Adipose tissue (tissue), 3 donors: ENCODE measurements around the gene FKBP1B. TPM values are rescaled to one million over a fixed set of nuclear protein-coding genes. Genes with fewer than 3 reads are reported as not detected.
"Not testable (repeated sequence)": the region's sequence is repeated elsewhere in the genome, so short reads cannot be mapped to it uniquely, and the experiment has no call there.

Experiments
- H3K27ac ChIP-seq: one replicate; pipeline ENCODE4 v1.5.1; 2013; ENCODE audit warnings: low read depth, low read length
- WGBS, 3 donors: extraction: QIAGEN DNeasy Blood & Tissue Kit; methylation state at CpG; one replicate each; pipeline ENCODE4 v1.1.7; 2013; 5-methylcytosine and 5-hydroxymethylcytosine counted together
- polyA plus RNA-seq, 3 donors: library from polyadenylated mRNA; stranded (reverse); fragments of 200-250 nt; gene quantifications; one replicate each; pipeline ENCODE4 v1.2.3, GENCODE V29; 2013
- donor health status: healthy with polysubstance abuse.
- donor health status: Bipolar disorder and iron deficiency.
- donor health status: healthy.

The FKBP1B gene
- polyA plus RNA-seq = 1 to 10 TPM; 6.7 to 8.2 (median 7.9) TPM

DNA sequence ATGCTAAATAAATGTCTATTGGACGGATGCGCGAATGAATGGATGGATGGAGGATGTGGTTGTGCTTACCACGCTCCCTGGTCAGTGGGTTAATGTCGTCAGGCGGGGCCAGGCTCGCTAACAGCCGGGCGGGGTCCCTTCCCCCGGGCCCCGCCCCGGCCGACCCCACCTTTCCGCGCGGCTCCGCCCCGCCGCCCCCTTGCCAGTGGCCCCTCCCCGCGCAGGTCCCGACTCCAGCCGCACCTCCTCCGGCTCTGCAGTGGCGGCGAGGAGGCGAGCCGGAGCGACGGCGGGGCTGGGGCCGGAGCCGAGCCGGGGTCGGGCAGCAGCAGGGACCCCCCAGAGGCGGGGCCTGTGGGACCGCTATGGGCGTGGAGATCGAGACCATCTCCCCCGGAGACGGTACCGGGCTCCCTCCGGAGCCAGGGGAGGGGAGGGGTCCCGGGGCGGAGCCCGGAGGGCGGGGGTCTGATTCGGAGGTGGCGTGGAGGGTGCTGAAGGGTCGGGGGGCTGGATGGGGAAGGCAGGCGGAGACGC lies at the start of gene FKBP1B:
TSS of gene FKBP1B (plus strand) at position 257 of the 537 bp plus-strand sequence. CDS start at position 366, 109 bp downstream.
- WGBS, 3 donors = 0 to 1% (median 0%) methylated on average over 50 to 52 of the region's 52 CpGs
- H3K27ac ChIP-seq = no peak within 1 kb of the TSS

DNA sequence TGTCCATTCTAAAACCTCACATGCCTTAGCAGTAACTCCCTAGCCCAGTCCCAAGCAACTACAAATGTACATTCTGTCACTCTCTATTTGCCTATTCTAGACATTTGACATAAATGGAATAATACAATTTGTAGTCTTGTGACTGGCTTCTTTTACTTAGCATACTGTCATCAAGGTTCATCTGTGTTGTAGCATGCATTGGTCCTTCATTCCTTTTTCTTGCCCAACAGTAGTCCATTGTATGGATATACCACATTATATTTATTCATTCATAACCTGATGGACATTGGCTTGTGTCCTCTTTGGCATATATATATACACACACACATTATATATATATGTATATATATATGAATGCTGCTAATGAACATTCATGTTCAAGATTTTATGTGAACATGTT lies 41.8 kb upstream of the FKBP1B start:
- H3K27ac ChIP-seq = no peak overlapping the region

DNA sequence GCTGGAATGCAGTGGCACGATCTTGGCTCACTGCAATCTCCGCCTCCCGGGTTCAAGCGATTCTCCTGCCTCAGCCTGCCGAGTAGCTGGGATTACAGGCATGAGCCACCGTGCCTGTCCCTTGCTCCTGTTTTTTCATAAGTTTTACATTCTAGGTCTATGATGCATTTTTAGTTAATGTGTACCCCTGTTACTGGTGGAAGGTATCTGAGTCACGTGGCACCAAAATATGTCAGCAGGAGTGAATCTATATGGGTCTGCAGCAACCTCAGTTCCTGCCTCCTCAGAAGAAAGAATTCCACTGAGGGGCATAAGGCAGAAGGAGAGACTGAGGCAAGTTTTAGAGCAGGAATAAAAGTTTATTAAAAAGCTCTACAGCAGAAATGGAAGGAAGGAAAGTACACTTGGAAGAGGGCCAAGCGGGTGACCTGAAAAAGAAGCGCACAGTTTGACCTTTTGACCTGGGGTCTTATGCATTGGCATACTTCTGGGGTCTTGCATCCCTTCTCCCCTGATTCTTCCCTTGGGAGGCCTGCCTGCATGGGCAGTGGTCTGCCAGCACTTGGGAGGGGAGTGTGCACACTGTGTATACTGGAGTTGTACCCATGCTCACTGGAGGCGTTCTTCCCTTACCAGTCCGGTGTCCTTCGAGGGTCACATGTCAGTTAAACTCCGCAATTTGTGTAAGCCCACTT lies 40.7 kb upstream of the FKBP1B start:
- H3K27ac ChIP-seq = no peak overlapping the region
- WGBS, 3 donors = 74 to 87% (median 77%) methylated on average over 13 of the region's 13 CpGs

DNA sequence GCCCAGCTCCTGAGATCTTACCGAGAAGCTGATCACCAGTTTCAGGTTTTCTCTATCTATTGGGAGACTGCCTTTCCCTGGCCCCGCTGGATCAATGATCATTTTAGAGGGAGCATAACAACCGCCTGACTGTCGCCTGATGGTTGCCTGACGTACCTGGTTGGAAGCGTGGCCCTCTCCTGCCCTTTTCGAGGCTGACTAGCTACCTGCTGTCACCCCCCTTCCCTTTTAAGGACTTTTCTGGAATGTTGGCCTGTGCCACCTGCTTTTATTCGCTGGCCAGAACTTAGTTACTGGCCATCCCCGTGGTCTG lies 40.2 kb upstream of the FKBP1B start:
- H3K27ac ChIP-seq = no peak overlapping the region
- 48 to 75% (median 70%) methylated on average over 9 of the region's 9 CpGs for WGBS, 3 donors

DNA sequence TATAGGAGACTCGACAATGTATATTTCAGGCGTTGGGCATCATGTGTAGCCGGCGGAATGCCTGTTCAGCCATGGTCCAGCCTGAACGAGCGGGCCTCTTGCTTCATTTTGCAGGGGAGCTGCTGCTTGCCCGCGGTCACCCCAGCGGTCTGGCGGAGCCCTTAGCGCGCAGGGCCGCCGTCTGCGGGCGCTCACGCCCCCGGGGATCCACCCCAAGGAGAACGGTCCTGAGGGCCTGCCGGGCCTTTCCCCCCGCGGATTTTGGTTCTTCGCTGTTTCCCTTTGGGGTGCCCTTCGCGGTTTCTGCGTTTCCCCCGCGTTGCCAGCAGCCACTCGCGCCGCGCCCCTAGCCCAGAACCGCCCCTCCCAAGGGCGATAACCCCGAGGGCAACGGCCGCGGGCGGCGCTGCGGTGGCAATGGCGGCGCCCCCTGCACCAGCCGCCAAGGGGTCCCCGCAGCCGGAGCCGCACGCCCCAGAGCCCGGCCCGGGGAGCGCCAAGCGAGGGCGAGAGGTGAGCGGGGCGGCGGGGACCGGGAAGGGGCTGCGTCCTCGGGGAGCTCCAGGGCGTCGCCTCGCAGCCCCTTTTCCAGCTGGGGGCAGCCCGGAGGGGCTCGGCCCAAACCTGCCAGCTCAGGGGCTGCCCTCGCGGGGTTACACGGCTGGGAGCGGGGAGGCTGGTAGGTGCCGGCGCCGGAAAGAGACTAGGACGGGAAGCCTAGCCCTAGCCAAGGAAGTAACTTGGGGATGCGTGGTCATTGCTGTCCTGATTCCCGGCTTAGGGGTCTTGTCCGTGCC lies 39.7 kb upstream of the FKBP1B start, which contains the start of gene MFSD2B:
TSS of gene MFSD2B (plus strand) at position 406 of the 797 bp plus-strand sequence. CDS start at position 418, 12 bp downstream.
- no peak within 1 kb of the TSS for H3K27ac ChIP-seq
- 2 to 3% (median 3%) methylated on average over 72 to 75 of the region's 75 CpGs for WGBS, 3 donors

DNA sequence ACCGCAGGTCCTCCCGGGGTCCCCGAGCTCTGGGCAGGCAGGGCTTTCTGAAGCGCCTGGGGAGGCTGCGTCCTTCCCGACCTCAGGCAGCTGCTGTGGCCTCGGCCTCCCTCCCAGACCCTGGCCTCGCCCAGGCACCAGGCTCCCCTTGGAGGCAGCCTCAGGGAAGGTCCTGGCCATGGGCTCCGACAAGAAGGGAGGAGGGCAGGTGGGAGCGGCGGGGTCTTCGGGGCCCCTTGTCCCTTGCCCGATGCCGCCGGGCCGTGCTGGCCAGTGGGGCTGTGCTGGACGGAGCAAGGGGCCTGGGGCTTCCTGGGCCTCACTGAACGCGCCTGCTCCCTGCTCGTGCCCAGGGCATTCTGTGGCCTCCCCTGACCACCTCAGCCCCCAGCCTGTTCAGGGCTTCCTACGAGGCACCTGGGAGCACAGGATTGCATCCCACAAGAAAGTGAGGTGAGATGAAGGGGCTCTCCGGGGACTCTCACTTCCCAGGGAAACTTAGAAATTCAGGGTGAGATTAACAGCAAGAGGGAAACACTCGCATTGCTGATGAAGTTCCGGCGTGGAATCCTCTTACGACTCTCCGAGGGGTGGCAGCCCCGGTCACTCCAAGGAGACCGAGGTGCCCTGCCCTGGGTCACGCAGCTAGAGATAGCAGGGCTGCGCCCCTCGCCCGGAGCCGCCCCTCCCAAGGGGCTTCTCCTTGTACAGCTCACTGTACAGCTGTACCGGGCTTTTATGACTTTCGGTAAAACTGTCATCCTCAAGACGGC lies 38.9 kb upstream of the FKBP1B start:
- WGBS, 3 donors = 51 to 56% (median 51%) methylated on average over 30 to 37 of the region's 37 CpGs
- no peak overlapping the region for H3K27ac ChIP-seq

DNA sequence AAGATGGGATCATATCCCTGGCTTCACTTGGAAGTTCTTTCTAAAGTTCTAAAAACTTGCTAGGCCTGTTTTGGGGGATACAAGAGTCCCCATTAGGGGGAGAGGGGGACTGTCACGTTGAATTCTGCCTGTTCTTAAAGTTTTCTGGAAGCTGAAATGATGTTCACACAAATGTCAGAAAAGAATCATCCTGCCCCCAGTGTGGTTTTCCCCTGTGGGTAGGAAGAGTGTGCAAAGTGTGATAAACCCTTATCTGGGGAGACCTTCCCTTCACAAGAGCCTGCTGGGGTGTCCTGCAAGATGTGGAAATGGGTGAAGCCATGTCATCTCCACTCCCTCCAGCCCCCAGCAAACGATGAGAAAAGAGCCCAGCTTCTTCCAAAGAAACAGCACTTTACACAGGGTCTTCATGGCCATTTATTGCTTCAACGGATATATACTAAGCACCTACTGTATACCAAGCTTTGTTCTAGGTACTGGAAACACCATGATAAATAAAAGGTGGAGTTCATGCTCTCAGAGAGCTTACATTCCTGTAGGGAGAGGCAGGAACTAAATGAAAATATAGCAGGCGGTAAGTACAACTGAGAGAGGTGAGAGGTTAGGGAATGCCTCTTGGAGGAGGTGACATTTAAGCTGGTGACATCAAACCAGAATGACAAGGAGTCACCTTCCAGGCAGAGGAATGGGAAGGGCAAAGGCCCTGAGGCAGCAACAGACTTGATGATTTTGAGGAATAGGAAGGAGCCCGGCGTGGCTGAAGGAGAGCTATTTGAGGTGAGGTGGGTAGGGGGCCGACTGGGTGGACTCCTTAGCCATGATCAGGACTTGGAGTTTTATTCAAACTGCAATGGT lies 38.1 kb upstream of the FKBP1B start:
- WGBS, 3 donors = 65 to 71% (median 71%) methylated on average over 7 of the region's 7 CpGs
- H3K27ac ChIP-seq = no peak overlapping the region

DNA sequence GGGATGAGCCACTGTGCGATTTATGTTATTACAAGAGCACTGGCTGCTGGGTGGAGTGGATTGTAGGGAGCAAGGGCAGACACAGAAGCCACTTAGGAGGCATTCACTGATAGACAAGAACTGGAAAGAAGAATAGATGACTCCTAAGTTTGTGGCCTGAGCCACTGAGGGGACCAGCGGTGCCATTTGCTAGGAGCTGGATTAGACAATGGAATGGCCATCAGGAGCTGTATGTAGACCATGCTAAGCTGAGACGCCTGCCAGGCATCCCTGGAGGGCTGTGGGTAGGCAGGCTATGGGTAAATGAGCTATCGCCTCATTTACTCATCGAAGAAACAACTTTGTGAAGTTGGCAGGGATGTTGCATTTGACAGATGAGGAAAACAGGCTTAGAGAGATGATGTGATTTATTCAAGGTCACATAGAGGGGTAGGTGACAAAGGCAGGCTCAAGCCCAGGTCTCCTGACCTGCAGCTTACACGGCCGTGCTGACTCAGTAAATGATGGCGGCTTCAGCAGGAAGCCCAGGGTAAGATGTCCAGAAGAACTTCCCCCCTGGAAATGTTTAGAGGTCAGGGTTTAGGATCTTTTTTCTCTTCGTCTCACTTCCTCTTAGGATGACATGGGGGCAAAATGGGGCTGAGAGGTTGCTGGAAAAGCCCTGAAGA lies 36.9 kb upstream of the FKBP1B start:
- 62 to 79% (median 70%) methylated on average over 9 of the region's 9 CpGs for WGBS, 3 donors
- H3K27ac ChIP-seq = no peak overlapping the region

DNA sequence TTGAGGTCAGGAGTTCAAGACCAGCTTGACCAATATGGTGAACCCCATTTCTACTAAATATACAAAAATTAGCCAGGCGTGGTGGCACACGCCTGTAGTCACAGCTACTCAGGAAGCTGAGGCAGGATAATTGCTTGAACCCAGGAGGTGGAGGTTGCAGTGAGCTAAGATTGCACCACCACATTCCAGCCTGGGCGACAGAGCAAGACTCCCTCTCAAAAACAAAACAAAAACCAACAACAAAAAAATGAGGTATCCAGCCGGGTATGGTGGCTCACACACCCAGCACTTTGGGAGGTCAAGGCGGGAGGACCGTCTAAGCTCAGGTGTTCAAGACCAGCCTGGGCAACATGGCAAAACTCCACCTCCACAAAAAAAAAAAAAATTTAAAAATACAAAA lies 34.6 kb upstream of the FKBP1B start:
- WGBS, 3 donors = 89 to 92% (median 90%) methylated on average over 6 of the region's 6 CpGs

DNA sequence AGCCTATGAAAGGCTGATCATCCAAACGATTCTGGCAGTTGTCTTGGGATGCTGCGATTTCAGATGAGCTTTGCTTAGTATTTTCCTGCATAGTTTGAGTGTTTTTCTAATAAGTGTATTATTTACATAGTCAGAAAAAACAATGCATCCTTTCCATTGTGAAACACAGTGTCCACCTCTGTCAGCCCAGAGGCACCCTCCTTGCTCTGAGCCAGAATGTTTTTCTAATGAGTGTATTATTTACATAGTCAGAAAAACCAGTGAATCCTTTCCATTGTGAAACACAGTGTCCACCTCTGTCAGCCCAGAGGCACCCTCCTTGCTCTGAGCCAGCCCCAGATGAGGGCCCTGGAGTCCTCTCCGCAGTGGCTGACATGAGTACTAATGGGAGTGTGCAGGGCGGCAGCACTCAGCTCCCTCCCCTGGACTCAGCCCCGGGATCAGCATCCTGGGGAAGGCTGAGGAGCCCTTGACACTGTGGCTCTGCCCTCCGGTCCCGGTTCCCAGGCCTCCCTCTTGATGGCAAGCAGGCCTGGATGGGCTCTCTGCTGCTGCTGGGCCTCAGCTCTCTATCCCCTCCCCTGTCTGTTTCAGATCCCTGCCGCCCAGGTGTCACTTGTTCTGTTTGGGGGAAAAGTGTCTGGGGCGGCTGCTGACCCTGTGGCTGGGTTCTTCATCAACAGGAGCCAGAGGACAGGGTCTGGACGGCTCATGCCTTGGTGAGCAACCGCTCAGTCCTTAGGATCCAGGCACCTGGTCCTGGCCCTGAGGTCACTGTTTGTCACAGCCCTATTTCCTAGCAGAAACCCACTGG lies 33.8 kb upstream of the FKBP1B start:
- H3K27ac ChIP-seq = no peak overlapping the region
- WGBS, 3 donors = 69 to 80% (median 78%) methylated on average over 11 of the region's 11 CpGs

More for the DNA sequence above, 34.6 kb upstream of the FKBP1B start:
- not testable (repeated sequence) for H3K27ac ChIP-seq

DNA sequence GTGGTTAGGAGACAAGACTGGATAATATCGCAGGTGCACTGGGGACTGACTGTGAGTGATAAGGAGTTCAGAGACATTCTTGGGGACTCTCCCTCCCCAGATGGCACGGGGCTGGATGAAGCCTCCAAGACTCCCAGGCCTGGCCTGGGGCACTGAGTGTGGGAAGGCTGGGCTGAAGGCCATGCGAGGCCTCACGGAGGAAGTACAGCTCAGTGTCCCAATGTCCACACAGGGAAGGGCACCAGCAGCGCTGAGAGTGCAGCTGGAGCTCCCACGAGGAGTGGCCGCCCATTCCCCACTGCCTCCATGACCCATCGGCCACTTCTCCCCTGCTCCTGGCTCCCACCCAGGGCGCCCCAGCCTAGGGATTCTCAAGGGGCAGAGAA lies 33.2 kb upstream of the FKBP1B start:
- 78 to 82% (median 79%) methylated on average over 9 of the region's 9 CpGs for WGBS, 3 donors
- no peak overlapping the region for H3K27ac ChIP-seq

DNA sequence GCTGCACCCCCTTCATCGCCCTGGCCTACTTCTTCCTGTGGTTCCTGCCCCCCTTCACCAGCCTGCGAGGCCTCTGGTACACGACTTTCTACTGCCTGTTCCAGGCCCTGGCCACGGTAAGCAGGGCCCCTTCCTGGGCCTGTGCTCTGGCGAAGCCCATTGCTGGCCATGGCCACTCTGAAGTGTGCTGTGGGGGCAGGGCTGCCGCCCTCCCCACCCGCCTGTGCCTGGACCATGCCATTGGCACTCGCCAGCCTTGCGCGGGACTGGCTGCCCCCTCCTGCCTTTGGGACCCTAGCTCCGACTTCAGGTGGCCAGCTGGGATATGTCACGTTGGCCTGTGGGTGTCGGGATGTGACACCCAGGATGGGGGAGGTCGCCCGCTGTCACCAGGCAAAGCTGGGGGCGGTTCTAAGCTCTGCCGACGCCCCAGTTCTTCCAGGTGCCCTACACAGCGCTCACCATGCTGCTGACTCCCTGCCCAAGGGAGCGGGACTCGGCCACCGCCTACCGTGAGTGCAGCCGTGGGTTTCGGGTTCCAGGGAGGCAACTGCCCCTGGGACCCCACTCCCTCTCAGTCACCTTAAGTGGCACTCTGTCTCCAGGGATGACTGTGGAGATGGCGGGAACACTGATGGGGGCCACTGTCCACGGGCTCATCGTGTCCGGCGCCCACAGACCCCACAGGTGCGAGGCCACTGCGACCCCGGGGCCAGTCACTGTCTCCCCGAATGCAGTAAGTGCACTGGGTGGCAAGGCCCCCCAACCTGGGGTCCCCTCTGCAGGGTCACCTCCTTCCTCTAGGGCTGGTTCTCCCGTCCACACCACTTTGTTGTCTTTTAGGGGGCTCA lies 32.5 kb upstream of the FKBP1B start:
- 89 to 91% (median 89%) methylated on average over 32 to 35 of the region's 35 CpGs for WGBS, 3 donors
- H3K27ac ChIP-seq = no peak overlapping the region

DNA sequence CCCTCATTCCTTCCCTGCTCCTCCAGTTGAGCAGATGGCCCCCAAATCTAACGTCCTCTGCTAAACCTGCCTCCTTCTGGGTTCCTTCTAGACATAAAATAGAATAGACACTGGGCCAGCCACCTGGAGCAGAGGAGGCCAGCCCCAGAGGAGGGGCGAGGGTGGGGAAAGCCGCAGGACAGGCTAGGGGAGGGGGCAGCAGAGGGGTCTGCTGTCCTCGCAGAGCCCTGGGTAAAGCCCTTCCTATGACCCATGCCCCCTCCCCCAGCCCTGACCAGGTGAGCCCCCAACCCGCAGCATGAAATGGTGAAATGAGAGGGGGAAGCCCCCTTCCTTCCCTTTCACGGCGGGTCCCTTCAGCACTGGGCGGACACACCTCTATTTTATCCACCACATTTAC lies 31.8 kb upstream of the FKBP1B start:
- 78 to 93% (median 83%) methylated on average over 6 to 8 of the region's 8 CpGs for WGBS, 3 donors
- no peak overlapping the region for H3K27ac ChIP-seq

DNA sequence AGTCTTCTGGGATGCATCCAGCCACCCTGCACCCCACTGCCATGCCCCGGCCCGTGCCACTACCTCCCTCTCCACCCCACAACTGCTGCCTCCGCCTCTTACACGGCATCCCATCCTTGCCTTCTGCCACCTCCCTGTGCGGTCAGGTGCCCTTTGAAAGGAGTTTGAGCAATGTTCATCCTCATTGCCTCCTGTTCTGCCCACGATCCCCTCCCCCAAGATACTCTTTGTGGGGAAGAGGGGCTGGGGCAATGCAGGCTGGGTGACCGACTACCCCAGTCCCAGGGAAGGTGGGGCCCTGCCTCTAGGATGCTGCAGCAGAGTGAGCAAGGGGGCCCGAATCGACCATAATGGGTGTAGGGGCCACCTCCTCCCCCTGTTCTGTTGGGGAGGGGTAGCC lies 31.3 kb upstream of the FKBP1B start:
- H3K27ac ChIP-seq = no peak overlapping the region
- 75 to 82% (median 80%) methylated on average over 9 of the region's 9 CpGs for WGBS, 3 donors

DNA sequence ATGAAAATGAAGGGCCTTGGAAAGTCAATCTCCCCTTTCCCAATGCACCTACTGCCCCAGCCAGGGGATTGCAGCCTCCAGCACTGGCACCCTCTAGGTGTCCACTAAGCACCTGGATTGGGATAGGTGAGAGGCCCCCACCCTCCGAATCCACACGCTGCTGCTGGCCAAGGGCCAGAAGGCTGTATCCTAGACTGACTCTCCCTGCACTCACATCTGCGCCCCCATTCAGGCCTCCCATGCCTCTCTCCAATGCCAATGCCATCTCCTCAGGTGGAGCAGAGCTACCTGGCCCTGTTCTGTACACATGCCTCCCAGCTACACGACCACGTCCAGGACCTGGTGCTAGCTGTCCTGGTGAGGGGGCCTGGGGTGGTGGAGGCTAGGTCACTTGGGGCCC lies 29.8 kb upstream of the FKBP1B start:
- no peak overlapping the region for H3K27ac ChIP-seq
- 80 to 94% (median 91%) methylated on average over 5 of the region's 5 CpGs for WGBS, 3 donors

DNA sequence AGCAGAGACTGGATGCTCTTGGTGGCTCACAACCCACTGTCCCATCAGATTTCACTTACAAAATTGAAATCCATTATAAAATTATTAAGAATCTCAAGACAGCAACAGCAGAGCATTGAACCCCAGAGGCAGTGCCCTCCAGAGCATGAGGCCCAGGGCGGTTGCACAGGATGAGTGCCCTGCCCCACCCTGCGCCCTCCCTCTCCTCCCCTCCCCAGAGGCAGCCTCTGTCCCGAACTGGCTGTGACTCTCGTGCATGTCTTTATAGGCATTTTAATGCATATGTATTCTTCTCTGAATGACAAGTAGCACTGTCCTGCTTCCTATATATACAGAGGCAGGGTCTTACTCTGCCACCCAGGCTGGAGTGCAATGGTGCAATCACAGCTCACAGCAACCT lies 29.3 kb upstream of the FKBP1B start:
- H3K27ac ChIP-seq = no peak overlapping the region
- WGBS, 3 donors = 83 to 86% (median 83%) methylated on average over 4 of the region's 4 CpGs
